DMS53 treated with DMSO at 0.1 percent for 48 hours (cell line): ENCODE results near the gene DDX24.
A peak's percentile ranks its signal among the peaks of the same experiment; 100 is the strongest.

Experiments used
- DNase-seq: peaks from one replicate; lab custom pipeline; 2025; ENCODE audit not compliant: unreplicated experiment; lab: John Stamatoyannopoulos, UW

The DDX24 gene

DNA sequence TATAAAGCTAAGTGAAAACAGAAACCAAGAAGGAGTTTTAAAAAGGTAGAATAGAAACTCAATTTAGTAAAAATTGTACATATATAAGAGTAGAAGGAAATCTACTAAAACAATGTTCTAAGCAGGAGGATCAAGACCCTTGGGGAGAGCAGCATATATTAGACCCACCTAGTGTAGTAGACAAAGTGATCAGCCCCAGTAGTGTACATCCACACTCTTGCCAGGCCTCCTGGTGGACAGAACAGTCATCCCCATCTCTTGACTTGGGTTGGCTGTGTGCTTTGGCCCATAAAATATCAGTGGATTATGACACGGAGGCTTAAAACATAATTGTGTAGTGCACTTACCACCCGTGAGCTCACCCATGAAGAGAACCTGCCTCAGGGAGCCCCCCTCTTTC lies 65.8 kb downstream of the DDX24 start:
- DNase-seq, result no peak

DNA sequence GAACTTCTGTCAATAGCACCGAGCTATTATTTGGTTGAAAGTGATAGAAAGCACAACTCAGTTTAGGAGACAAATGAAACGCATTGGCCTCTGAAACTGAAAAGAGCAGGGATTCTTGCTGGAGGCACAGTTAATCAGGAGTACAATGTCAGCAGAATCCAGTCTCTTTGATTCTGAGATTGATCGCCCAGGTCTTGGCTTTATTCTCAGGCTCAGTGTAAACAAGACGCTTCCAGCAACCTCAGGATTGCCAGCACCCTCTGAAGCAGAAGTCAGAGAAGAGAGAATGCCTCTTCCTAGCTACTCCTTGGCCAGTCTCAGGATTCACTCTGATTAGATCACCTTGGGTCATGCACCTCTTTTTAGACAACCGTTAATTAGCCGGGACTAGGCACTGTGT lies 66.6 kb downstream of the DDX24 start:
- no peak for DNase-seq

DNA sequence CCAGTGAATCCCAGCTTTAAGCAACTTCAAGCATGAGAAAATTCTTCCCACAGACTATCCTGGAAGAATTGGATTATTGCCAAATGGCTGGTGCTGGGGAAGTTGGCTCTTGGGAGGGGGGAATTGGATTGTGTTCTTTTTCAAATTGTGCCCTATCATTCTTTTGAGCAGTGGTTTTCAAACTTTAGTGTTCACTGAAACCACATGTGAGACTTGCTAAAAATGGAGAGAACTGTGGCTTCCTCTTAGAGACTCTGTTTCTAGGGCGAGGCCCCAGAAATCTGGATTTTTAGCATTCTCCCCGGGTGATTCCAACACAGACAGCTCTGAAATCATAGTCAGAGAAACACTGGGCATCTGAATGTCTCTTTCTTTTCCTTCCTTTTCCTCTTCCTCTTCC lies 69.2 kb downstream of the DDX24 start:
- DNase-seq, result no peak

DNA sequence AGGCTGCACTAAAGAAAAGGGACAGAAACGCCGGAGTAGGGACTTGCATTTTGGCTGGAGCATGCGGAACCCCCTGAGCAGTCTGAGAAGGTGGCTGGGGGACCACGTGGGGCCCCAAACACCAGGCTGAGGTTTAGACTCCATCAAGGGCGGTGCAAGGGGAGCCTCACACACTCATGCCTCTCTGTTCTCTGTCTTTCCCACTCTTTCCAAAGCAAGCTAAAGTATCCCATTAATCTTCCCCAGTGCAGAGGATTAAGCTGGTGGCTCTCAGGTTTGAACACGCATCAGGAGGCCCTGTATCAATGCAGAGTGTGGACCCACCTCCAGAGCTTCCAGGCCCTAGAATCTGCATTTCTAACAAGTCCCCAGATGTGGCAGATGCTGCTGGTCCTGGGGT lies 70.4 kb downstream of the DDX24 start:
- DNase-seq, result no peak

DNA sequence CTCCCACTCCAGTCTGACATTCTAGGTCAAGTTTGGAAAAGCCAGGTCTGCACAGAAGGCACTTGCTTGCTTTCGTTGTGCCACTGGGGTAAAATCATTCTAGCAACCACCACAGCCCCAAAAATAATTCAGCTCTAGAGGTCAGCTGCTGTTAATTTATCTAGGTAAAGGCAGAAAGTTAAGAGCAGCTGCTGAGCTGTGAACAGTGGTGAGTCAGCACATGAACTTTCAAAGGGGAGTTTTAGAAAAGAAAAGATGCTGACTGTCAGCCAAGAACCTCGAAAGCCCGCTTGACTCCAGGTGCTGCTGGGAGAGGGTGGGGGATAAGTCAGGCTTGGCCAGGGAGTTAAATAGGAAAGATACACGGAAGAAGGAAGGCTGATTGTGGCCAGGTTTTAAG lies 71.2 kb downstream of the DDX24 start:
- no peak for DNase-seq

DNA sequence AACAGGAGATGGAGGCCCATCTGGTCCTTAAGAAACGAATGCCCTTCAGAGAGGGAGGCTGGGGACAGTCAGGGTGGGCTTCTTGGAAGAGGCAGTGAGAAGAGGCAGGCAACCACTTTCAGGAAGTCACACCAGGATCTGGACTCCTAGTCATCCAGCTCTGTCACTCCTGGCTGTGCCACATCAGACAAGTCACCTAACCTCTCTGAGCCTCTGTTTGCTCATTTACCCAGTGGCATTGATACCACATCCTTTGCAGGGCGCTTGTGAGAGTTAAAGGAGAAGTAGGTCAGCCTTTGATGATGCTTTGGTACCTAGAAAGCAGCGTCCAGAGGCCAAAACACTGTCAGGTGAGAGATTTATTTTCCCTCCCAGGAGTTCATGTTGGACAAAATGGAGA lies 72.8 kb downstream of the DDX24 start:
- no peak for DNase-seq

DNA sequence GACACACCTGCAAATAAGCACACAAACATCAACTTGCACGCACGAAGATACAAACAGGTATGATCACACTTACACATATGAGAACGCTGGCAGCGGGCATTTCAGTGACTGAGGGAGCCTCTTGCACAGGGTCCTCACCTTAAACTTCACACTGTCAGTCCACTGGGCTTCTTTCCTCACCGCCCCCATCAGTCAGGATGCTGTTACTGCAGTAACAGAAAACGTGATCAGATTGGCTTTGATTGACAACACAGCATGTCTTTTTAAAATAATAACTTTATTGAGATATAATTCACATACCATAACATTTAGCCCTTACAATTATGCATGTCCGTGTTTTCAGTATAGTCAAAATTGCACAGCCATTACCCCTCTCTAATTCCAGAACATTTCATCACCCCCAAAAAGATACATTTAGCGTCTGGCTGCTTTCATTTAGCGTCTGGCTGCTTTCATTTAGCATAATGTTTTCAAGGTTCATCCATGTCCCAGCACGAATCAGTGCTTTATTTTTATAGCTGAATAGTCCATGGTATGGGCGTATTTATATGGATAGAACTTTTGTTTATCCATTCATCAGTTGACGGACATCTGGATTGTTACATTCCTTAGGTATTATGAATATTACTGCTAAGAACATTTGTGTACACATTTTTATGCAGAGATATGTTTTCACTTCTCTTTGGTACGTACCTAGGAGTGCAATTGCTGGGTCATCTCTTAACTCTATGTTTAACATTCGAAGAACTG lies 75.5 kb downstream of the DDX24 start:
- no peak for DNase-seq

DNA sequence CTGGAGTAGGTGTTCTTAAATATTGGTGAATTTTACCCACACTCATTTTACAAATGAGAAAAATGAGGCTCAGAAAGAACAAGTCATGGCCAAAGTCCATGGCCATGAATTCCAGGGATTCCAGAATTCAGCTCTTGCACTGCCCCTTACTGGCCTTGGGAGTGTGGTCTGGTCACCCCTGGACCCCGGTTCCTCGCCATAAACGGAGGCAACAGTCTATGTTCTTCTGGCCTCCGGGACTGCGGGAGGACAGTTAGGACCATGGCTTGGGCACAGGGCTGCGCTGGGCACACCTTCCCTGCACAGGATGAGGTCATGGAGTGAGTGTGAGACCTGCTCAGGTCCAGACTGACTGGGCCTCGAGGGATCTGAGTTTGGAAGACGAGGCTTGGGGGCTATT lies 77.0 kb downstream of the DDX24 start:
- DNase-seq, result no peak

DNA sequence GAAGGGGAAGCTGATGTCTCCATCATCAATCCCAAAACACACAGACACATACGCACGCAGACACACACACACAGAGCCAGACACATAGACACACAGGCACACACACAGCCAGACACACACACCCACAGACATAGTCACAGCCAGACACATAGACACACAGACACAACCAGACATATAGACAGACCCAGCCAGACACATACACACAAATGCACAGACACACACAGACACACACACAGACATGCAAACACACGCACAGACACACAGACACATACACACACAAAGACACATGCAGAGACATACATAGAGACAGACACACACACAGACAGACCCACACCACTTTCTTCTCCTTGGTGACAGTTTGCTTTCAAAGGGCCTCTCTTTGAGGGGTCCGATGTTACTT lies 77.6 kb downstream of the DDX24 start:
- no peak for DNase-seq

DNA sequence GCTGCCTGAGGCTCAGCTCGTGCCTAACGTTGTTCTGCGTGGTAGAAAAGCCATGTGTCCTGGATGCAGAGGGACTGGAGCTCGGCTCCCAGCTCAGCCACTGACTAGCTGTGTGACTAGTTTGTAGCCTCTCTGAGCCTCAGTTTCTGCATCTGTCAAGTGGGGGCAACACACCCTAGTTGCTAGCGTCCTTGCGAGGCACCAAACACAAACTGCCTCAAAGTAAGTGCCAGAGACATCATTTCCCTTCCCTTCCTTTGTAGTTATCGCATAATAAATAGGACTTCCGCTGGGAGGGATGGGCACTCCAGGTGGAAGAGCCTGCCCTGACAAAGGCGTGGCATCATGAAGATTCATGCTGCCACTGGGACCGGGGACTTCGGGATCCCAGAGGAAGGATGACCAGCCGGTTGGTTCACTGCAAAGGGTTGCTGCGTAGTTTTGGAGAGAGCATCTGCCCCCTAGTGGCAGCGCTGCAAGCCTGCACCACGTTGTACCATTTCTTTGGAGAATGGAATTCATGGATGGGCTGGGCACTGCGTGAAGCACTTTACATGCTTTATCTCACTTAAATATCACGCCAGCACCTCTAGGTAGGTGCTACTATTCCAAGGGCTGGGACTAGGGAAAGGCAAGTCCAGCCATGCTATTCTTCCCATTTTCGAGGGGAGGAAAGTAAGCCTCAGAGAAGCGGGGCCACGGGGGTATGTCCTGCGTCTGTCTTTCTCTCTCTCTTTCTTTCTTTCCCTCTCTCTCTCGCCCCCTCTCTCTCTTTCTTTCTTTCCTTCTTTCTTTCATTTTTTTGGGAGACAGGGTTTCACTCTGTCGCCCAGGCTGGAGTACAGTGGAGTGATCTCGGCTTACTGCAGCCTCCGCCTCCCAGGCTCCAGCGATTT lies 79.3 kb downstream of the DDX24 start:
- peak; percentile 61 for DNase-seq

DNA sequence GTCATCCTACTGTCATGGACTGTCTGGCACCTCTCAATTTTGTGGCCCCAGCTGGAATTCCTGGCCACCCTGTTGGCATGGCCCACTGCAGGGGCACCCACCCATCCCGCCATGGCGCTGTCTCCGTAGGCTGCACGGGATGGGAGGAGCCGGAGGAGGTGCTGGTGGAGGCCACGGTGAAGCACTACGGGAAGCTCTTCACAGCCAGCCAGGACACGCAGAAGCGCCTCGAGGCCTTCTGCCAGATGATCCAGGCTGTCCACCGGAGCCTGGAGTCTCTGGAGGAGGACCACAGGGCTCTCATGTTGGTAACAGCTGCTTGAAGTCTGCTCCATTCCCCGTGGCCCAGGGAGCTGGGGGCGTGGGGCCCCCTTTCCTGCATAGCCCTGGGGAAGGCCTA lies 80.0 kb downstream of the DDX24 start:
- DNase-seq, result no peak

DNA sequence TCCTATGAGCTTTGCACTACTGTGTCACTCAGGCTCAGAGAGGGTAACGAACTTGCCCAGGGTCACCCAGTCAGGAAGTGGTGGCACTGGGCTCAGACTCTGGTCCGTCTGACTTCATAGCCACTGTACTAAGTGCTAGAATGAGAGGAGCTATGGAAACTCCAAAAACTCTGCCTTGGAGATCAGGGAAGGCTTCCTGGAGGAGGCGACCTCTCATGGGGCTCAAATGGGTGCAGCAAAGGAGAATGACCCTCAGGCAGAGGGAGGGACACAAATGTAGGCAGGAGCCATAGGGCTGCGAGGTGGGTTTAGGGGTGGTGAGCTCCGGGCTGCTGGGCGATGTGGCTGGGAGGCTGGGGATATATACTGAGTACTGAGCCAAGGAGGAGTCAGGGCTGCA lies 80.7 kb downstream of the DDX24 start:
- no peak for DNase-seq

DNA sequence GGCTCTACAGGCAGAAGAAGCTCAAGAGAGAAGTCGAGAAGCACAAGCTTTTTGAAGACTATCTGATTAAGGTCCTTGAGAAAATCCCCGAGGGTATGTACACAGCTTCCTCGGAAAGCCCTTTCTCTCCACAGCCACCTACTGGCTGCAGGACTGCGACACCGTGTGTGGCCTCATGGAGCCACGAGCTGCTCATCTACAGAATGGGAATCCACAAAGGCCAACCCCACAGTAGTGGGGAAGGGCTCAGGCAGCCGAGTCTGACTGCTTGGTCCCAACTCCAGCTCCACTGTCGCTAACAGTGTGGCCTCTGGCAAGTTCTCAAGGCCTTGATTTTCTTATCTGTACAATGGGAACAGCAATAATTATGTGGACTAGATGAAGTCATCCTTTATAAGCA lies 81.4 kb downstream of the DDX24 start:
- DNase-seq, result no peak

DNA sequence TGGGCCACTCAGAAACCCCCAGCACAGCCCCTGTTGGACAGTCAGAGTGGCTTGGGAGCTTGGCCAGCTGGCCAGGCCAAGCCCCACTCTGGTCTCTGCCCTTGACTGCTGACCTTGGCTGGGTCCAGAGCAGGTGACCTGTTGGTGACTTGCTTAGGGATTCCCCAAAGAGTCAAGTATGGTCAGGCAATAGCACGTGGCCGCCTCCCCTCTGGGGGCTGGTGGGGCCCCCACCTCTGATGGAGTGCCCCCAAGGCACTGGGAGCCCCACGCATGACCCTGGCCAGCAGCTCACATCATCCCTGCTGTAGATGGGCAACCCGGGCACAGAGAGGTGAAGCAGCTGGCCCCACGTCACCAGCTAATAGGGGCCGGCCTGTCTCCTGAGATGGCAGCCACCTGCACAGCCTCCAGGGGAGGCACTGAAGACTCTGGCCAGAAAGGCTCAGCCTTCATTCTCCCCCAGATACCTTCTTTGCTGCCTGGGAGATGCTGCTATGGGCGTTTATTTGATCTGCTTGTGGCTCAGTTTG lies 82.1 kb downstream of the DDX24 start:
- no peak for DNase-seq
